PC-3 (cell line): Measurements from ENCODE around the gene NMUR2. TPM values are rescaled to one million over a fixed set of nuclear protein-coding genes. Genes with fewer than 3 reads are reported as not detected.

Experiments
- ATAC-seq: fragments of 200-7000 bp; cut with Tn5 transposase; 2 replicates; pipeline ENCODE4 v1.9.1; 2020; ENCODE audit warnings: mild to moderate bottlenecking, moderate library complexity
- BruUV-seq: library from RNA; stranded (reverse); fragments of 400-500 nt; replicated peaks from 2 replicates; lab custom pipeline; 2021; lab: Mats Ljungman, UMichigan
- CTCF ChIA-PET: fragments of 300-600 bp; sonication (Branson Sonifier 250); formaldehyde crosslinking; loops from one replicate; lab custom pipeline; 2022; ENCODE audit warnings: antibody characterized with exemption; lab: Charles Lee
- POLR2A ChIA-PET: fragments of 300-600 bp; sonication (Branson Sonifier 250); formaldehyde crosslinking; loops from one replicate; lab custom pipeline; 2022; ENCODE audit warnings: antibody characterized with exemption; ENCODE audit not compliant: unreplicated experiment; lab: Charles Lee
- DNase-seq: peaks from one replicate; pipeline ENCODE4 v3.0.0-alpha.2; 2015
- H2AFZ ChIP-seq: fragments of 300-600 bp; sonication (generic); 2 replicates; pipeline ENCODE4 v1.6.0; 2016; ENCODE audit warnings: antibody characterized with exemption, low read length
- H3F3A ChIP-seq: fragments of 300-600 bp; sonication (generic); one replicate; pipeline ENCODE4 v1.6.0; 2017; ENCODE audit warnings: antibody characterized with exemption, low read length, control low read depth, mild to moderate bottlenecking; ENCODE audit not compliant: unreplicated experiment
- H3K27ac ChIP-seq: fragments of 300-600 bp; sonication (generic); 2 replicates; pipeline ENCODE4 v1.5.1; 2016; ENCODE audit warnings: mild to moderate bottlenecking, low read length
- H3K27me3 ChIP-seq: fragments of 300-600 bp; sonication (generic); 2 replicates; pipeline ENCODE4 v1.6.1; 2016; ENCODE audit warnings: low read length, mixed read lengths
- H3K36me3 ChIP-seq: fragments of 300-600 bp; sonication (generic); 2 replicates; pipeline ENCODE4 v1.6.1; 2016; ENCODE audit warnings: low read depth, mixed run types, low read length, mixed read lengths
- H3K4me1 ChIP-seq: fragments of 300-600 bp; sonication (generic); 2 replicates; pipeline ENCODE4 v1.5.1; 2016; ENCODE audit warnings: low read length; ENCODE audit not compliant: insufficient read depth
- H3K4me2 ChIP-seq: fragments of 300-600 bp; sonication (generic); 2 replicates; pipeline ENCODE4 v1.6.0; 2016; ENCODE audit warnings: low read length
- H3K4me3 ChIP-seq: fragments of 300-600 bp; sonication (generic); 2 replicates; pipeline ENCODE4 v1.5.1; 2016; ENCODE audit warnings: mild to moderate bottlenecking, low read length, mixed read lengths
- H3K79me2 ChIP-seq: fragments of 300-600 bp; sonication (generic); 2 replicates; pipeline ENCODE4 v1.6.1; 2017; ENCODE audit warnings: low read length, mixed read lengths
- H3K9ac ChIP-seq: fragments of 300-600 bp; sonication (generic); 2 replicates; pipeline ENCODE4 v1.6.0; 2016; ENCODE audit warnings: mild to moderate bottlenecking, low read length
- H3K9me2 ChIP-seq: fragments of 300-600 bp; sonication (generic); replicated peaks from 2 replicates; pipeline ENCODE4 v1.6.1; 2016; ENCODE audit warnings: mixed run types, low read length, mixed read lengths
- H3K9me3 ChIP-seq: fragments of 300-600 bp; sonication (generic); 2 replicates; pipeline ENCODE4 v1.6.1; 2016; ENCODE audit warnings: low read length, mixed read lengths
- H4K20me1 ChIP-seq: fragments of 300-600 bp; sonication (generic); 2 replicates; pipeline ENCODE4 v1.6.1; 2016; ENCODE audit warnings: low read length, mixed read lengths
- CTCF ChIP-seq: fragments of 300-600 bp; sonication (generic); conservative IDR thresholded peaks from 2 replicates; pipeline ENCODE4 v1.5.1; 2017; ENCODE audit warnings: antibody characterized with exemption, low read depth, mild to moderate bottlenecking, low read length
- EZH2 ChIP-seq: fragments of 300-600 bp; sonication (generic); IDR thresholded peaks from one replicate; pipeline ENCODE4 v1.6.1; 2017; ENCODE audit warnings: antibody characterized with exemption, mild to moderate bottlenecking, low read length; ENCODE audit not compliant: unreplicated experiment
- EZH2phosphoT487 ChIP-seq: fragments of 300-600 bp; sonication (generic); IDR thresholded peaks from 2 replicates; pipeline ENCODE4 v1.6.1; 2018; ENCODE audit warnings: mild to moderate bottlenecking, antibody characterized with exemption, low read length, borderline replicate concordance
- intact Hi-C: fragments of 100-400 bp; cut with micrococcal nuclease; formaldehyde crosslinking; loops from 2 replicates; pipeline ENCODE4 v1.9.0; 2023
- total RNA-seq: library from RNA; depleted of rRNA; stranded (reverse); fragments of >200 nt; gene quantifications from 2 replicates; pipeline ENCODE4 v1.2.3, GENCODE V29; 2014

Gene NMUR2
- total RNA-seq, 1 experiment from 2014 or later, result not detected

GRCh38 chr5:152389208-152389849, 15.8 kb downstream of the NMUR2 start:
- ATAC-seq (peak; percentile 81), DNase-seq (peak; percentile 46)
- 0 out of 2 replicates have a peak, but pooled peaks cover 8% of the 10 kb centered on the region for H3K9me3 ChIP-seq
- BruUV-seq, result no TSS peak
- H3K4me3 ChIP-seq, result no peak overlapping the region
- H3K27me3 ChIP-seq, result no peaks in the 10 kb centered on the region
- no peak overlapping the region for H2AFZ ChIP-seq
- H3K9me2 ChIP-seq, result no peaks in the 10 kb centered on the region
- H3K9ac ChIP-seq, result no peak overlapping the region
- ChIA-PET CTCF (no interaction called here), POLR2A (no interaction called here)
- no peak overlapping the region for H3K27ac ChIP-seq
- intact Hi-C loops, result no loop called here
- H3K79me2 ChIP-seq, result no peaks in the 10 kb centered on the region
- no peaks in the 10 kb centered on the region for H3F3A ChIP-seq
- TF ChIP-seq CTCF (no peak), EZH2 (no peak)
- peak overlapping the region; percentile 7; the same call in 1 of the 2 replicates for H3K4me2 ChIP-seq
- H3K36me3 ChIP-seq, result no peaks in the 10 kb centered on the region
- H4K20me1 ChIP-seq, result no peaks in the 10 kb centered on the region
- H3K4me1 ChIP-seq, result 0 out of 2 replicates have a peak, but pooled peaks cover 4% of the 10 kb centered on the region

DNA sequence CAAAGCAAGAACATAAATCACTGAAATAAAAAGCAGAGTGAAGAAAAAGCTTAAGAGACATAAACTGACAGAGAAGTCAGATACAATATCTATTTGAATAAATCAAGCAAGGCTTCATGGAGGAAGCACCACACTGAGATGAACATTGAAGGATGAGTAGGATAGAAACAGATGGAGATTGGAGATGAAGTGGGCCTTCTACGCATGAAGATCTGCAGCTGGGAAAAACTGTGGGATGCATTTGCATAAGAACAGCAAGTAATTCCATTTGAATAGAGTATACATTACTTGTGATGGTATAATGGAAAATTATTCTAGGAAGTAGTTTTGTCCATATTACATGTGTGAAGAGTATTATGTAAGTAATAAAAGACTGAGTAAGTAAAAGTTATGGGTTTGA, 16.5 kb downstream of the NMUR2 start:
- Histone ChIP-seq H3K4me2 (no peak overlapping the region), H3K9me2 (no peaks in the 10 kb centered on the region), H3K27ac (no peak overlapping the region), H3K9me3 (0 out of 2 replicates have a peak, but pooled peaks cover 8% of the 10 kb centered on the region), H3F3A (no peaks in the 10 kb centered on the region), H3K4me1 (0 out of 2 replicates have a peak, but pooled peaks cover 4% of the 10 kb centered on the region), H3K79me2 (no peaks in the 10 kb centered on the region), H3K27me3 (no peaks in the 10 kb centered on the region), H3K36me3 (no peaks in the 10 kb centered on the region), H3K4me3 (no peak overlapping the region), H3K9ac (no peak overlapping the region), H2AFZ (no peak overlapping the region), H4K20me1 (no peaks in the 10 kb centered on the region)
- no TSS peak for BruUV-seq
- intact Hi-C loops, result no loop called here
- ATAC-seq (no peak), DNase-seq (no peak)
- no peak for TF ChIP-seq EZH2
- no peak for TF ChIP-seq CTCF
- TF ChIP-seq EZH2phosphoT487, result no peak
- POLR2A ChIA-PET, result no interaction called here
- CTCF ChIA-PET, result no interaction called here

GRCh38 chr5:152380415-152381123, 24.5 kb downstream of the NMUR2 start:
- CTCF ChIA-PET, result no interaction called here
- no peak overlapping the region for H3K27ac ChIP-seq
- H3K9ac ChIP-seq, result no peak overlapping the region
- H3K4me1 ChIP-seq, result peaks cover 15% of the 10 kb centered on the region
- TF ChIP-seq EZH2phosphoT487 (no peak), EZH2 (no peak)
- intact Hi-C loops, result no loop called here
- no peak for DNase-seq
- no peaks in the 10 kb centered on the region for H3K79me2 ChIP-seq
- H4K20me1 ChIP-seq, result no peaks in the 10 kb centered on the region
- H3K9me3 ChIP-seq, result no peaks in the 10 kb centered on the region
- BruUV-seq, result no TSS peak
- POLR2A ChIA-PET, result no interaction called here
- H3K4me2 ChIP-seq, result no peak overlapping the region
- H3F3A ChIP-seq, result no peaks in the 10 kb centered on the region
- H2AFZ ChIP-seq, result no peak overlapping the region
- no peak overlapping the region for H3K4me3 ChIP-seq
- H3K9me2 ChIP-seq, result no peaks in the 10 kb centered on the region
- H3K36me3 ChIP-seq, result no peaks in the 10 kb centered on the region
- no peaks in the 10 kb centered on the region for H3K27me3 ChIP-seq
- ATAC-seq, result no peak
